MG63 (cell line): ENCODE results near the gene FRMD4B. TPM values are rescaled to one million over a fixed set of nuclear protein-coding genes. Genes with fewer than 3 reads are reported as not detected.
"Not testable (repeated sequence)": the region's sequence is repeated elsewhere in the genome, so short reads cannot be mapped to it uniquely, and the experiment has no call there.

ENCODE experiments used
- DNase-seq: peaks from one replicate; pipeline ENCODE4 v3.0.0-alpha.2; 2020
- H3K27me3 ChIP-seq: fragments of 250-450 bp; sonication (Bioruptor Pico); 2 replicates; pipeline ENCODE4 v1.5.1; 2020; ENCODE audit warnings: mild to moderate bottlenecking, moderate library complexity
- H3K36me3 ChIP-seq: fragments of 250-450 bp; sonication (Bioruptor Pico); 2 replicates; pipeline ENCODE4 v1.5.1; 2020; ENCODE audit warnings: mild to moderate bottlenecking, moderate library complexity
- H3K4me3 ChIP-seq: fragments of 250-450 bp; sonication (Bioruptor Pico); 2 replicates; pipeline ENCODE4 v1.5.1; 2020; ENCODE audit warnings: mild to moderate bottlenecking, moderate library complexity
- H3K9me3 ChIP-seq: fragments of 250-450 bp; sonication (Bioruptor Pico); 2 replicates; pipeline ENCODE4 v1.5.1; 2020; ENCODE audit warnings: mild to moderate bottlenecking, moderate library complexity
- total RNA-seq: library from RNA; depleted of rRNA; stranded (reverse); fragments of >200 nt; shearing (Covaris generic); gene quantifications from 2 replicates; pipeline ENCODE4 v1.2.3, GENCODE V29; 2014; ENCODE audit warnings: low replicate concordance

The FRMD4B gene
- total RNA-seq, 1 experiment from 2014 or later, result 5.1 TPM

GRCh38 chr3:69343875-69344274 lies 42.0 kb downstream of the FRMD4B start:
- H3K4me3 ChIP-seq, result no peak overlapping the region
- no peaks in the 10 kb centered on the region for H3K36me3 ChIP-seq
- H3K9me3 ChIP-seq, result no peaks in the 10 kb centered on the region
- no peak for DNase-seq
- no peaks in the 10 kb centered on the region for H3K27me3 ChIP-seq

- Histone ChIP-seq H3K36me3 (no peaks in the 10 kb centered on the region), H3K27me3 (no peaks in the 10 kb centered on the region), H3K9me3 (no peaks in the 10 kb centered on the region), H3K4me3 (no peak overlapping the region)
- DNase-seq, result no peak
These were observed 43.8 kb downstream of the FRMD4B start for GRCh38 chr3:69342074-69342473.

GRCh38 chr3:69339760-69340159 lies 46.1 kb downstream of the FRMD4B start:
- DNase-seq, result no peak
- H3K36me3 ChIP-seq, result no peaks in the 10 kb centered on the region
- H3K9me3 ChIP-seq, result no peaks in the 10 kb centered on the region
- H3K27me3 ChIP-seq, result no peaks in the 10 kb centered on the region
- H3K4me3 ChIP-seq, result no peak overlapping the region

GRCh38 chr3:69338911-69339310 lies 47.0 kb downstream of the FRMD4B start:
- DNase-seq, result no peak
- H3K4me3 ChIP-seq, result no peak overlapping the region
- no peaks in the 10 kb centered on the region for H3K36me3 ChIP-seq
- H3K9me3 ChIP-seq, result no peaks in the 10 kb centered on the region
- H3K27me3 ChIP-seq, result no peaks in the 10 kb centered on the region

- DNase-seq, result no peak
- H3K9me3 ChIP-seq, result no peaks in the 10 kb centered on the region
- H3K4me3 ChIP-seq, result no peak overlapping the region
- H3K36me3 ChIP-seq, result no peaks in the 10 kb centered on the region
- no peaks in the 10 kb centered on the region for H3K27me3 ChIP-seq
These were observed 53.0 kb downstream of the FRMD4B start for GRCh38 chr3:69332934-69333333.

GRCh38 chr3:69330891-69331400 lies 54.9 kb downstream of the FRMD4B start:
- Histone ChIP-seq H3K36me3 (no peaks in the 10 kb centered on the region), H3K9me3 (no peaks in the 10 kb centered on the region), H3K4me3 (no peak overlapping the region), H3K27me3 (no peaks in the 10 kb centered on the region)
- DNase-seq, result no peak

GRCh38 chr3:69329892-69330291 lies 56.0 kb downstream of the FRMD4B start:
- Histone ChIP-seq H3K4me3 (no peak overlapping the region), H3K36me3 (no peaks in the 10 kb centered on the region), H3K9me3 (no peaks in the 10 kb centered on the region), H3K27me3 (no peaks in the 10 kb centered on the region)
- DNase-seq, result no peak

- Histone ChIP-seq H3K4me3 (no peak overlapping the region), H3K9me3 (no peaks in the 10 kb centered on the region), H3K27me3 (no peaks in the 10 kb centered on the region), H3K36me3 (no peaks in the 10 kb centered on the region)
- no peak for DNase-seq
These were observed 57.0 kb downstream of the FRMD4B start for GRCh38 chr3:69328963-69329302.

- H3K27me3 ChIP-seq, result no peaks in the 10 kb centered on the region
- DNase-seq, result no peak
- H3K9me3 ChIP-seq, result no peaks in the 10 kb centered on the region
- H3K4me3 ChIP-seq, result no peak overlapping the region
- H3K36me3 ChIP-seq, result no peaks in the 10 kb centered on the region
These were observed 57.6 kb downstream of the FRMD4B start for GRCh38 chr3:69328103-69328962.

GRCh38 chr3:69326855-69327300 lies 59.0 kb downstream of the FRMD4B start:
- H3K9me3 ChIP-seq, result no peaks in the 10 kb centered on the region
- DNase-seq, result no peak
- no peaks in the 10 kb centered on the region for H3K36me3 ChIP-seq
- H3K27me3 ChIP-seq, result no peaks in the 10 kb centered on the region
- peak overlapping the region; percentile 15; the same call in 1 of the 2 replicates for H3K4me3 ChIP-seq

- DNase-seq, result no peak
- H3K4me3 ChIP-seq, result no peak overlapping the region
- no peaks in the 10 kb centered on the region for H3K27me3 ChIP-seq
- H3K36me3 ChIP-seq, result no peaks in the 10 kb centered on the region
- H3K9me3 ChIP-seq, result no peaks in the 10 kb centered on the region
These were observed 60.7 kb downstream of the FRMD4B start for GRCh38 chr3:69325151-69325550.

- Histone ChIP-seq H3K9me3 (no peaks in the 10 kb centered on the region), H3K27me3 (no peaks in the 10 kb centered on the region), H3K4me3 (no peak overlapping the region), H3K36me3 (no peaks in the 10 kb centered on the region)
- no peak for DNase-seq
These were observed 61.4 kb downstream of the FRMD4B start for GRCh38 chr3:69324362-69325025.

GRCh38 chr3:69323941-69324340 lies 61.9 kb downstream of the FRMD4B start:
- no peaks in the 10 kb centered on the region for H3K9me3 ChIP-seq

GRCh38 chr3:69322512-69322911 lies 63.4 kb downstream of the FRMD4B start:
- not testable (repeated sequence) for DNase-seq, H3K9me3 ChIP-seq, H3K36me3 ChIP-seq, H3K4me3 ChIP-seq, H3K27me3 ChIP-seq

More at GRCh38 chr3:69323941-69324340, 61.9 kb downstream of the FRMD4B start:
- Histone ChIP-seq H3K36me3 (no peaks in the 10 kb centered on the region), H3K4me3 (no peak overlapping the region), H3K27me3 (no peaks in the 10 kb centered on the region)
- DNase-seq, result no peak

GRCh38 chr3:69322158-69322509 lies 63.8 kb downstream of the FRMD4B start:
- H3K27me3 ChIP-seq, result no peaks in the 10 kb centered on the region
- no peak overlapping the region for H3K4me3 ChIP-seq
- H3K36me3 ChIP-seq, result no peaks in the 10 kb centered on the region
- DNase-seq, result no peak
- H3K9me3 ChIP-seq, result no peaks in the 10 kb centered on the region

GRCh38 chr3:69321301-69322157 lies 64.4 kb downstream of the FRMD4B start:
- H3K9me3 ChIP-seq, result no peaks in the 10 kb centered on the region
- H3K27me3 ChIP-seq, result no peaks in the 10 kb centered on the region
- DNase-seq, result no peak
- no peak overlapping the region for H3K4me3 ChIP-seq
- H3K36me3 ChIP-seq, result no peaks in the 10 kb centered on the region

- Histone ChIP-seq H3K9me3 (no peaks in the 10 kb centered on the region), H3K36me3 (no peaks in the 10 kb centered on the region), H3K4me3 (no peak overlapping the region), H3K27me3 (no peaks in the 10 kb centered on the region)
- DNase-seq, result no peak
These were observed 65.0 kb downstream of the FRMD4B start for GRCh38 chr3:69320871-69321271.
